ENCODE data around the gene GP2. TPM values are rescaled to one million over a fixed set of nuclear protein-coding genes. Genes with fewer than 3 reads are reported as not detected.

Gene GP2
- total and polyA plus RNA-seq, 4 donors: 0.09 to 0.31 (median 0.27) TPM

- TF ChIP-seq, protein P1, sequence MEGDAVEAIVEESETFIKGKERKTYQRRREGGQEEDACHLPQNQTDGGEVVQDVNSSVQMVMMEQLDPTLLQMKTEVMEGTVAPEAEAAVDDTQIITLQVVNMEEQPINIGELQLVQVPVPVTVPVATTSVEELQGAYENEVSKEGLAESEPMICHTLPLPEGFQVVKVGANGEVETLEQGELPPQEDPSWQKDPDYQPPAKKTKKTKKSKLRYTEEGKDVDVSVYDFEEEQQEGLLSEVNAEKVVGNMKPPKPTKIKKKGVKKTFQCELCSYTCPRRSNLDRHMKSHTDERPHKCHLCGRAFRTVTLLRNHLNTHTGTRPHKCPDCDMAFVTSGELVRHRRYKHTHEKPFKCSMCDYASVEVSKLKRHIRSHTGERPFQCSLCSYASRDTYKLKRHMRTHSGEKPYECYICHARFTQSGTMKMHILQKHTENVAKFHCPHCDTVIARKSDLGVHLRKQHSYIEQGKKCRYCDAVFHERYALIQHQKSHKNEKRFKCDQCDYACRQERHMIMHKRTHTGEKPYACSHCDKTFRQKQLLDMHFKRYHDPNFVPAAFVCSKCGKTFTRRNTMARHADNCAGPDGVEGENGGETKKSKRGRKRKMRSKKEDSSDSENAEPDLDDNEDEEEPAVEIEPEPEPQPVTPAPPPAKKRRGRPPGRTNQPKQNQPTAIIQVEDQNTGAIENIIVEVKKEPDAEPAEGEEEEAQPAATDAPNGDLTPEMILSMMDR (IDR thresholded peaks at IDR 0.05; ENCODE audit: low read depth, low read length, missing input control): no peak
- TF ChIP-seq YY1 (IDR thresholded peaks at IDR 0.05) (no peak), JUND (IDR thresholded peaks at IDR 0.05) (no peak), RAD21 (IDR thresholded peaks at IDR 0.05) (no peak), TAF1 (conservative IDR thresholded peaks at IDR 0.05) (no peak), EGR1 (IDR thresholded peaks at IDR 0.05; ENCODE audit: low read depth in 2 of 2) (no peak), FOXA1 (IDR thresholded peaks at IDR 0.05) (no peak)
Observed at GRCh38 chr16:20308266-20308665, 19.0 kb downstream of the GP2 start (continued).

DNA sequence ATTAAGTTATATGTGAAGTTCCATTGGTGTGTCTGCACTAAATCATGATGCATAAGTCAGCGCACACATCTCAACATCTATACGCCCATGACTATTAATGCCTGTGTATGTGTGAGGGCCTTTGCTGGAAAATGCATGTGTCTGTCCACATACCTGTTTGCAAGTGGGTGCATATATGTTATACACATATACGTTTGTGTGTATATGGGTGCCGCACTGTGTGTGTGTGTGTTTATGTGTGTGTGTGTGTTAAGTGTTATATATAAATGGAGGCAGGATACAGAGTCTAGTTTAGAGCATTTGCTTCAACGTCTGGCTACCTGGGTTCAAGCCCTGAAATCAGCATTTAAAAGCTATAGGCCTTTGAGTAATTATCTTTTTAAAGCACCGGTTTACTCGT, 19.5 kb downstream of the GP2 start:
- no peak overlapping the region for H3K4me3 ChIP-seq (ENCODE audit: low read depth in 1 of 3, low read length in 3 of 3)
- no peak overlapping the region for H3K9ac ChIP-seq (ENCODE audit: low read depth in 1 of 2, low read length in 2 of 2)
- no peaks in the 10 kb centered on the region for H3K36me3 ChIP-seq (ENCODE audit: control insufficient read depth in 4 of 4, insufficient read depth in 3 of 4, low read depth in 1 of 4, low read length in 3 of 4)
- peaks cover 0 to 3% (median 0%) of the 10 kb centered on the region in 4 donors for H3K27me3 ChIP-seq (ENCODE audit: control insufficient read depth in 4 of 4, insufficient read depth in 4 of 4, low read length in 3 of 4)
- 94% methylated on average over 7 of the region's 7 CpGs for WGBS
- H3K4me1 ChIP-seq (ENCODE audit: control insufficient read depth in 4 of 4, insufficient read depth in 4 of 4, low read length in 3 of 4): no peaks in the 10 kb centered on the region
- no peak for DNase-seq (ENCODE audit: low spot score)
- TF ChIP-seq, protein P1 (IDR thresholded peaks at IDR 0.05; ENCODE audit: low read depth, low read length, missing input control): no peak
- TF ChIP-seq GABPA (IDR thresholded peaks at IDR 0.05 in 1 of 2, conservative IDR thresholded peaks at IDR 0.05 in 1 of 2) (no peak), MAX (IDR thresholded peaks at IDR 0.05) (no peak), JUND (IDR thresholded peaks at IDR 0.05) (no peak), RAD21 (IDR thresholded peaks at IDR 0.05) (no peak), SP1 (IDR thresholded peaks at IDR 0.05) (no peak), TAF1 (conservative IDR thresholded peaks at IDR 0.05) (no peak)
- TF ChIP-seq, protein P2, sequence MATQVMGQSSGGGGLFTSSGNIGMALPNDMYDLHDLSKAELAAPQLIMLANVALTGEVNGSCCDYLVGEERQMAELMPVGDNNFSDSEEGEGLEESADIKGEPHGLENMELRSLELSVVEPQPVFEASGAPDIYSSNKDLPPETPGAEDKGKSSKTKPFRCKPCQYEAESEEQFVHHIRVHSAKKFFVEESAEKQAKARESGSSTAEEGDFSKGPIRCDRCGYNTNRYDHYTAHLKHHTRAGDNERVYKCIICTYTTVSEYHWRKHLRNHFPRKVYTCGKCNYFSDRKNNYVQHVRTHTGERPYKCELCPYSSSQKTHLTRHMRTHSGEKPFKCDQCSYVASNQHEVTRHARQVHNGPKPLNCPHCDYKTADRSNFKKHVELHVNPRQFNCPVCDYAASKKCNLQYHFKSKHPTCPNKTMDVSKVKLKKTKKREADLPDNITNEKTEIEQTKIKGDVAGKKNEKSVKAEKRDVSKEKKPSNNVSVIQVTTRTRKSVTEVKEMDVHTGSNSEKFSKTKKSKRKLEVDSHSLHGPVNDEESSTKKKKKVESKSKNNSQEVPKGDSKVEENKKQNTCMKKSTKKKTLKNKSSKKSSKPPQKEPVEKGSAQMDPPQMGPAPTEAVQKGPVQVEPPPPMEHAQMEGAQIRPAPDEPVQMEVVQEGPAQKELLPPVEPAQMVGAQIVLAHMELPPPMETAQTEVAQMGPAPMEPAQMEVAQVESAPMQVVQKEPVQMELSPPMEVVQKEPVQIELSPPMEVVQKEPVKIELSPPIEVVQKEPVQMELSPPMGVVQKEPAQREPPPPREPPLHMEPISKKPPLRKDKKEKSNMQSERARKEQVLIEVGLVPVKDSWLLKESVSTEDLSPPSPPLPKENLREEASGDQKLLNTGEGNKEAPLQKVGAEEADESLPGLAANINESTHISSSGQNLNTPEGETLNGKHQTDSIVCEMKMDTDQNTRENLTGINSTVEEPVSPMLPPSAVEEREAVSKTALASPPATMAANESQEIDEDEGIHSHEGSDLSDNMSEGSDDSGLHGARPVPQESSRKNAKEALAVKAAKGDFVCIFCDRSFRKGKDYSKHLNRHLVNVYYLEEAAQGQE (IDR thresholded peaks at IDR 0.05): no peak
- H3K9me3 ChIP-seq (ENCODE audit: control insufficient read depth in 4 of 4, low read length in 3 of 4): no peaks in the 10 kb centered on the region
- H3K27ac ChIP-seq (ENCODE audit: low read depth in 1 of 2, low read length in 2 of 2): no peak overlapping the region

GRCh38 chr16:20307240-20307671, 20.1 kb downstream of the GP2 start:
- H3K36me3 ChIP-seq (ENCODE audit: control insufficient read depth in 4 of 4, insufficient read depth in 3 of 4, low read depth in 1 of 4, low read length in 3 of 4): no peaks in the 10 kb centered on the region
- TF ChIP-seq, protein P1 (IDR thresholded peaks at IDR 0.05; ENCODE audit: low read depth, low read length, missing input control): no peak
- TF ChIP-seq GABPA (IDR thresholded peaks at IDR 0.05 in 1 of 2, conservative IDR thresholded peaks at IDR 0.05 in 1 of 2) (no peak), RAD21 (IDR thresholded peaks at IDR 0.05) (no peak), FOXA1 (IDR thresholded peaks at IDR 0.05) (no peak), JUND (IDR thresholded peaks at IDR 0.05) (no peak)
- DNase-seq (ENCODE audit: low spot score): no peak

More at GRCh38 chr16:20307240-20307671, 20.1 kb downstream of the GP2 start:
- Histone ChIP-seq H3K4me3 (ENCODE audit: low read depth in 1 of 3, low read length in 3 of 3) (no peak overlapping the region), H3K27ac (ENCODE audit: low read depth in 1 of 2, low read length in 2 of 2) (no peak overlapping the region), H3K9me3 (ENCODE audit: control insufficient read depth in 4 of 4, low read length in 3 of 4) (no peaks in the 10 kb centered on the region), H3K4me1 (ENCODE audit: control insufficient read depth in 4 of 4, insufficient read depth in 4 of 4, low read length in 3 of 4) (no peaks in the 10 kb centered on the region), H3K27me3 (ENCODE audit: control insufficient read depth in 4 of 4, insufficient read depth in 4 of 4, low read length in 3 of 4) (peaks cover 0 to 3% (median 0%) of the 10 kb centered on the region in 4 donors), H3K9ac (ENCODE audit: low read depth in 1 of 2, low read length in 2 of 2) (no peak overlapping the region)
- 67% methylated on average over 1 of the region's 1 CpG for WGBS

All from liver (tissue), 9 donors.